ENCODE results near the gene GUF1. TPM values are rescaled to one million over a fixed set of nuclear protein-coding genes. Genes with fewer than 3 reads are reported as not detected.
A peak's percentile ranks its signal among the peaks of the same experiment; 100 is the strongest.

The GUF1 gene
- total RNA-seq, 1 experiment from 2014 or later: 50.2 TPM

- intact Hi-C loops (cut with micrococcal nuclease): no loop called here
- Mint-ChIP-seq H3K9me3 (ENCODE audit: unreplicated experiment) (no peaks in the 10 kb centered on the region), H3K27me3 (ENCODE audit: insufficient read depth, unreplicated experiment) (no peaks in the 10 kb centered on the region), H3K36me3 (ENCODE audit: insufficient read depth, unreplicated experiment) (no peaks in the 10 kb centered on the region), H3K4me1 (ENCODE audit: insufficient read depth, unreplicated experiment) (no peaks in the 10 kb centered on the region), H3K27ac (ENCODE audit: low read depth, unreplicated experiment) (no peak overlapping the region), H3K4me3 (ENCODE audit: unreplicated experiment) (no peak overlapping the region)
- ChIA-PET CTCF (interaction anchor here (0.7 kb wide), 1 partner anchor 207 kb away, joined by 3 read pairs; no protein-coding TSS in a partner anchor), POLR2A (interaction anchor here (0.5 kb wide), 1 partner anchor 796 kb away, joined by 3 read pairs; no protein-coding TSS in a partner anchor)
- DNase-seq (ENCODE audit: unreplicated experiment): no peak
- no TSS peak for BruUV-seq (replicated peaks)
- no peak for TF ChIP-seq CTCF (IDR thresholded peaks at IDR 0.05; ENCODE audit: unreplicated experiment)
These were observed 58.7 kb downstream of the GUF1 start for GRCh38 chr4:44736900-44737299.

- no peaks in the 10 kb centered on the region for H3K27me3 Mint-ChIP-seq (ENCODE audit: insufficient read depth, unreplicated experiment)
- peak; percentile 31 for TF ChIP-seq CTCF (IDR thresholded peaks at IDR 0.05; ENCODE audit: unreplicated experiment)
- BruUV-seq (replicated peaks): no TSS peak
- H3K4me1 Mint-ChIP-seq (ENCODE audit: insufficient read depth, unreplicated experiment): no peaks in the 10 kb centered on the region
- peak; percentile 17 for DNase-seq (ENCODE audit: unreplicated experiment)
- ChIA-PET CTCF (interaction anchor here (0.9 to 1.5 kb wide), 4 partner anchors 10 to 704 kb away, joined by 3 to 4 read pairs (median 4); partner anchors contain the start of gene GNPDA2), POLR2A (no interaction called here)
- no peaks in the 10 kb centered on the region for H3K9me3 Mint-ChIP-seq (ENCODE audit: unreplicated experiment)
- intact Hi-C loops (cut with micrococcal nuclease): no loop called here
- H3K27ac Mint-ChIP-seq (ENCODE audit: low read depth, unreplicated experiment): no peak overlapping the region
- H3K4me3 Mint-ChIP-seq (ENCODE audit: unreplicated experiment): no peak overlapping the region
- no peaks in the 10 kb centered on the region for H3K36me3 Mint-ChIP-seq (ENCODE audit: insufficient read depth, unreplicated experiment)
These were observed 60.4 kb downstream of the GUF1 start for GRCh38 chr4:44738615-44739014.

- no peak for DNase-seq (ENCODE audit: unreplicated experiment)
- Mint-ChIP-seq H3K9me3 (ENCODE audit: unreplicated experiment) (no peaks in the 10 kb centered on the region), H3K4me1 (ENCODE audit: insufficient read depth, unreplicated experiment) (no peaks in the 10 kb centered on the region), H3K36me3 (ENCODE audit: insufficient read depth, unreplicated experiment) (no peaks in the 10 kb centered on the region), H3K27ac (ENCODE audit: low read depth, unreplicated experiment) (no peak overlapping the region), H3K4me3 (ENCODE audit: unreplicated experiment) (no peak overlapping the region), H3K27me3 (ENCODE audit: insufficient read depth, unreplicated experiment) (no peaks in the 10 kb centered on the region)
- no peak for TF ChIP-seq CTCF (IDR thresholded peaks at IDR 0.05; ENCODE audit: unreplicated experiment)
- no TSS peak for BruUV-seq (replicated peaks)
- ChIA-PET POLR2A (no interaction called here), CTCF (interaction anchor here (0.9 to 1.2 kb wide), 2 partner anchors 17 to 1588 kb away, joined by 3 read pairs; no protein-coding TSS in a partner anchor)
- intact Hi-C loops (cut with micrococcal nuclease): no loop called here
These were observed 62.0 kb downstream of the GUF1 start for GRCh38 chr4:44740201-44740600.

Other genes with a start within 250 kb of the GUF1 start
- 0.16 and 0.76 TPM in 2 replicates for gene KCTD8, start 229.6 kb upstream of the GUF1 start, total RNA-seq (2022)
- gene YIPF7, start 26.8 kb upstream of the GUF1 start, total RNA-seq (2022): 0.49 TPM in 1 of 2 replicates, not detected in the other
- 16.8 and 19.3 TPM in 2 replicates for gene GNPDA2, start 48.1 kb downstream of the GUF1 start, total RNA-seq (2022)